Measurements from ENCODE around the gene MTFP1. TPM values are rescaled to one million over a fixed set of nuclear protein-coding genes. Genes with fewer than 3 reads are reported as not detected.
"Not testable (repeated sequence)": the region's sequence is repeated elsewhere in the genome, so short reads cannot be mapped to it uniquely, and the experiment has no call there.

Gene MTFP1
- total RNA-seq, 1 donor from 2014 or later, result 31.7 TPM

- DNase-seq, result no peak
These were observed 29.7 kb downstream of the MTFP1 start for GRCh38 chr22:30455075-30455840.

GRCh38 chr22:30457981-30458380, 32.4 kb downstream of the MTFP1 start:
- DNase-seq, result no peak

GRCh38 chr22:30459181-30460052, 33.8 kb downstream of the MTFP1 start:
- peak; percentile 39 for DNase-seq

GRCh38 chr22:30460147-30460546, 34.6 kb downstream of the MTFP1 start:
- no peak for DNase-seq

GRCh38 chr22:30460555-30460954, 35.0 kb downstream of the MTFP1 start:
- DNase-seq, result not testable (repeated sequence)

- DNase-seq, result no peak
These were observed 43.6 kb downstream of the MTFP1 start for GRCh38 chr22:30469165-30469564.

- no peak for DNase-seq
These were observed 45.1 kb downstream of the MTFP1 start for GRCh38 chr22:30470655-30471054.

- DNase-seq, result no peak
These were observed 46.2 kb downstream of the MTFP1 start, which contains the start of gene SEC14L3 for GRCh38 chr22:30471616-30472318. Gene SEC14L3 (minus strand): TSS chr22:30472017. CDS start chr22:30471958, 59 bp downstream.

GRCh38 chr22:30472994-30473720, 47.6 kb downstream of the MTFP1 start:
- no peak for DNase-seq

- DNase-seq, result no peak
These were observed 48.6 kb downstream of the MTFP1 start for GRCh38 chr22:30474121-30474520.

GRCh38 chr22:30474683-30475424, 49.3 kb downstream of the MTFP1 start:
- DNase-seq, result no peak

Other genes starting within 250 kb of the MTFP1 start
- 1.1 and 1.7 TPM in 2 replicates for gene LIF, start 179.0 kb upstream of the MTFP1 start, total RNA-seq
- not detected in 2 replicates for gene OSM, start 158.9 kb upstream of the MTFP1 start, total RNA-seq
- 8.5 and 14.7 TPM in 2 replicates for gene CASTOR1, start 136.3 kb upstream of the MTFP1 start, total RNA-seq
- 10.6 and 11.7 TPM in 2 replicates for gene TBC1D10A, start 98.8 kb upstream of the MTFP1 start, total RNA-seq
- gene SF3A1, start 68.9 kb upstream of the MTFP1 start, total RNA-seq, result 17.5 and 34.9 TPM in 2 replicates
- 1.5 and 2.2 TPM in 2 replicates for gene CCDC157, start 68.8 kb upstream of the MTFP1 start, total RNA-seq
- gene RNF215, start 38.4 kb upstream of the MTFP1 start, total RNA-seq, result 15.1 and 29.3 TPM in 2 replicates
- gene SEC14L2, start 28.8 kb upstream of the MTFP1 start, total RNA-seq, result 16.2 and 17.0 TPM in 2 replicates
- gene SEC14L3, start 46.2 kb downstream of the MTFP1 start, total RNA-seq, result not detected in 2 replicates
- gene SEC14L4, start 79.9 kb downstream of the MTFP1 start, total RNA-seq, result 0.17 and 0.74 TPM in 2 replicates
- gene SEC14L6, start 121.0 kb downstream of the MTFP1 start, total RNA-seq, result 0.05 and 0.34 TPM in 2 replicates
- gene GAL3ST1, start 148.9 kb downstream of the MTFP1 start, total RNA-seq, result 0.05 and 0.17 TPM in 2 replicates
- gene PES1, start 166.1 kb downstream of the MTFP1 start, total RNA-seq, result 67.2 and 98.6 TPM in 2 replicates
- gene TCN2, start 181.4 kb downstream of the MTFP1 start, total RNA-seq, result 63.1 and 101 TPM in 2 replicates
- 30.8 and 40.7 TPM in 2 replicates for gene SLC35E4, start 210.0 kb downstream of the MTFP1 start, total RNA-seq
- 14.0 and 15.4 TPM in 2 replicates for gene DUSP18, start 242.1 kb downstream of the MTFP1 start, total RNA-seq